ENCODE results near the gene ZFYVE28. TPM values are rescaled to one million over a fixed set of nuclear protein-coding genes. Genes with fewer than 3 reads are reported as not detected.

Gene ZFYVE28
- polyA plus RNA-seq, 1 of the 3 experiments (the other 2 are of a cell fraction) = 3.2 TPM

DNA sequence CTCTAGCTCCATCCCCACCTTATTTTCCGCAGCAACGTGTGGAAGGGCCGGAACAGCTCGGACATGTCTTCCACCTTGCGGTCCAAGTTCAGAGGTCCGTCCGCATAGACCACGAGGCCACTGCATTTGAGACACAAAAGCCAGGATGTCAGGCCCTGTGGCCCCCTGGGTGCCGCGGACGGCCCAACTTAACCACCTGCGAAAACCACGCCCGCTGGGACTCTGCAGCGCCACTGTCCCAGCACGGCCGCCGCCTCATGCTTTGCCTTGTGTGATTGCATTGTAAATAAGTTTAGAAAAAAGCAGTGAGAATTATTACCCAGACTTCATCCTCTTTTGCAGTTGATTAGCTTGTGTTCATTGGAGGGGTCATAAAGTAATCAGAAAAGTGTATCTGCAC is 98.3 kb downstream of the ZFYVE28 start:
- no peak overlapping the region for H3K4me3 ChIP-seq (ENCODE audit: low read depth in 2 of 2, low read length in 1 of 2)
- TF ChIP-seq TAF1 (IDR thresholded peaks at IDR 0.05; ENCODE audit: borderline replicate concordance, low read depth, low read length) (no peak), SIN3A (IDR thresholded peaks at IDR 0.05; ENCODE audit: borderline replicate concordance, low read depth, low read length) (no peak), EP300 (IDR thresholded peaks at IDR 0.05; ENCODE audit: borderline replicate concordance in 1 of 2, low read depth in 1 of 2, low read length in 1 of 2) (no peak), FOXJ3 (CRISPR knock-in tag; IDR thresholded peaks at IDR 0.05) (no peak), MEF2A (IDR thresholded peaks at IDR 0.05; ENCODE audit: borderline replicate concordance, low read depth) (no peak)
- TF ChIP-seq, protein P1, sequence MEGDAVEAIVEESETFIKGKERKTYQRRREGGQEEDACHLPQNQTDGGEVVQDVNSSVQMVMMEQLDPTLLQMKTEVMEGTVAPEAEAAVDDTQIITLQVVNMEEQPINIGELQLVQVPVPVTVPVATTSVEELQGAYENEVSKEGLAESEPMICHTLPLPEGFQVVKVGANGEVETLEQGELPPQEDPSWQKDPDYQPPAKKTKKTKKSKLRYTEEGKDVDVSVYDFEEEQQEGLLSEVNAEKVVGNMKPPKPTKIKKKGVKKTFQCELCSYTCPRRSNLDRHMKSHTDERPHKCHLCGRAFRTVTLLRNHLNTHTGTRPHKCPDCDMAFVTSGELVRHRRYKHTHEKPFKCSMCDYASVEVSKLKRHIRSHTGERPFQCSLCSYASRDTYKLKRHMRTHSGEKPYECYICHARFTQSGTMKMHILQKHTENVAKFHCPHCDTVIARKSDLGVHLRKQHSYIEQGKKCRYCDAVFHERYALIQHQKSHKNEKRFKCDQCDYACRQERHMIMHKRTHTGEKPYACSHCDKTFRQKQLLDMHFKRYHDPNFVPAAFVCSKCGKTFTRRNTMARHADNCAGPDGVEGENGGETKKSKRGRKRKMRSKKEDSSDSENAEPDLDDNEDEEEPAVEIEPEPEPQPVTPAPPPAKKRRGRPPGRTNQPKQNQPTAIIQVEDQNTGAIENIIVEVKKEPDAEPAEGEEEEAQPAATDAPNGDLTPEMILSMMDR (IDR thresholded peaks at IDR 0.05) = no peak
- H2AFZ ChIP-seq (ENCODE audit: low read depth) = no peak overlapping the region
- H3K4me2 ChIP-seq = no peak overlapping the region
- no peak for DNase-seq
- CTCF ChIA-PET = no interaction called here
- POLR2A ChIA-PET = no interaction called here
- H3K27ac ChIP-seq (ENCODE audit: low read depth in 2 of 2, low read length in 1 of 2) = no peak overlapping the region
- H3K36me3 ChIP-seq (replicated peaks in 1 of 2; ENCODE audit: control insufficient read depth in 1 of 2, insufficient read depth in 2 of 2, low read length in 1 of 2) = no peaks in the 10 kb centered on the region
- no peaks in the 10 kb centered on the region for H3K27me3 ChIP-seq (ENCODE audit: insufficient read depth)
- no peaks in the 10 kb centered on the region for H3F3A ChIP-seq (replicated peaks; ENCODE audit: insufficient read depth)
- H3K9me3 ChIP-seq = no peaks in the 10 kb centered on the region
- H4K20me1 ChIP-seq (ENCODE audit: insufficient read depth) = no peaks in the 10 kb centered on the region
- no peaks in the 10 kb centered on the region for H3K79me2 ChIP-seq (ENCODE audit: insufficient read depth)
- no peaks in the 10 kb centered on the region for H3K9me2 ChIP-seq
- no peak overlapping the region for H3K9ac ChIP-seq
- 91% methylated on average over 18 of the region's 18 CpGs for WGBS (ENCODE audit: low lambda C conversion rate)
- no peaks in the 10 kb centered on the region for H3K4me1 ChIP-seq (ENCODE audit: control insufficient read depth in 1 of 2, insufficient read depth in 2 of 2, low read depth in 1 of 2, low read length in 1 of 2)

DNA sequence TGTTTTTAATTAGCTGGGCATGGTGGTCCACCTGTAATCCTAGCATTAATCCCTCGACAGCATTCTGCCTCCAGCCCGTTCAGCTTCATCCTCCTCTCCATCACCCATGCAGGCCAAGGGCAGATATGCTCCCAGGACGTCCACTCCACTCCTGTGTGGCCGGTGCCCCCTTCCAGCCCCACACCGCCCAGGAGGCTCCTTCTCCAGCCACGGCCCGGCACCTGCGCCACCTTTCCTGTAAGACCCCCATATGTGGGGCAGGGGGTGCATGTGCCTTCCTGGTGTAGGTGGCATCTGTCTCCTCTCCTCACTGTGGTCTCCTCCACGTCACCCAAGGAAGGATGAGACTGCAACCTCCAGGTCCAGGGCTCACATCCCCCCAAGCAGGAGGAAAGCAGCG is 99.6 kb downstream of the ZFYVE28 start:
- Histone ChIP-seq H3K4me1 (ENCODE audit: control insufficient read depth in 1 of 2, insufficient read depth in 2 of 2, low read depth in 1 of 2, low read length in 1 of 2) (no peaks in the 10 kb centered on the region), H3K9me2 (no peaks in the 10 kb centered on the region), H4K20me1 (ENCODE audit: insufficient read depth) (no peaks in the 10 kb centered on the region), H3K27ac (ENCODE audit: low read depth in 2 of 2, low read length in 1 of 2) (no peak overlapping the region), H3K9ac (no peak overlapping the region), H3K36me3 (replicated peaks in 1 of 2; ENCODE audit: control insufficient read depth in 1 of 2, insufficient read depth in 2 of 2, low read length in 1 of 2) (no peaks in the 10 kb centered on the region), H3F3A (replicated peaks; ENCODE audit: insufficient read depth) (no peaks in the 10 kb centered on the region), H3K9me3 (no peaks in the 10 kb centered on the region), H3K4me3 (ENCODE audit: low read depth in 2 of 2, low read length in 1 of 2) (no peak overlapping the region), H3K27me3 (ENCODE audit: insufficient read depth) (no peaks in the 10 kb centered on the region), H3K4me2 (no peak overlapping the region), H2AFZ (ENCODE audit: low read depth) (no peak overlapping the region), H3K79me2 (ENCODE audit: insufficient read depth) (no peaks in the 10 kb centered on the region)
- POLR2A ChIA-PET = no interaction called here
- TF ChIP-seq GATA2 (CRISPR knock-in tag; IDR thresholded peaks at IDR 0.05) (no peak), RXRA (IDR thresholded peaks at IDR 0.05; ENCODE audit: borderline replicate concordance, low read depth) (no peak), RCOR1 (IDR thresholded peaks at IDR 0.05; ENCODE audit: low read length) (no peak), NRF1 (IDR thresholded peaks at IDR 0.05; ENCODE audit: low read depth, low read length) (no peak), EZH2phosphoT487 (IDR thresholded peaks at IDR 0.05; ENCODE audit: borderline replicate concordance, low read depth) (no peak), FOXM1 (IDR thresholded peaks at IDR 0.05; ENCODE audit: low read depth) (no peak), SMC3 (IDR thresholded peaks at IDR 0.05; ENCODE audit: low read depth, low read length) (no peak), CHD2 (IDR thresholded peaks at IDR 0.05; ENCODE audit: low read length, partially characterized antibody) (no peak), NFIC (IDR thresholded peaks at IDR 0.05; ENCODE audit: borderline replicate concordance) (no peak), SIN3A (IDR thresholded peaks at IDR 0.05; ENCODE audit: borderline replicate concordance, low read depth, low read length) (no peak), MEF2A (IDR thresholded peaks at IDR 0.05; ENCODE audit: borderline replicate concordance, low read depth) (no peak), MXI1 (IDR thresholded peaks at IDR 0.05; ENCODE audit: low read depth, low read length) (no peak)
- TF ChIP-seq, protein P1 (IDR thresholded peaks at IDR 0.05) = no peak
- TF ChIP-seq, protein P2, sequence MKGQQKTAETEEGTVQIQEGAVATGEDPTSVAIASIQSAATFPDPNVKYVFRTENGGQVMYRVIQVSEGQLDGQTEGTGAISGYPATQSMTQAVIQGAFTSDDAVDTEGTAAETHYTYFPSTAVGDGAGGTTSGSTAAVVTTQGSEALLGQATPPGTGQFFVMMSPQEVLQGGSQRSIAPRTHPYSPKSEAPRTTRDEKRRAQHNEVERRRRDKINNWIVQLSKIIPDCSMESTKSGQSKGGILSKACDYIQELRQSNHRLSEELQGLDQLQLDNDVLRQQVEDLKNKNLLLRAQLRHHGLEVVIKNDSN (IDR thresholded peaks at IDR 0.05; ENCODE audit: borderline replicate concordance, low read depth) = no peak
- WGBS (ENCODE audit: low lambda C conversion rate) = 62% methylated on average over 8 of the region's 10 CpGs
- CTCF ChIA-PET = interaction anchor here (0.7 to 0.9 kb wide), 2 partner anchors 9 to 13 kb away, joined by 3 read pairs; no protein-coding TSS in a partner anchor
- DNase-seq = no peak

Data from SK-N-SH (cell line).